HG03457 (cell line): ENCODE data around the gene DLEC1.
"Not testable (repeated sequence)": the region's sequence is repeated elsewhere in the genome, so short reads cannot be mapped to it uniquely, and the experiment has no call there.

ENCODE experiments used
- ATAC-seq: cut with Tn5 transposase; IDR thresholded peaks from one replicate; pipeline ENCODE4 v1.9.1; 2021; ENCODE audit warnings: moderate number of reproducible peaks; ENCODE audit not compliant: unreplicated experiment

Gene DLEC1

DNA sequence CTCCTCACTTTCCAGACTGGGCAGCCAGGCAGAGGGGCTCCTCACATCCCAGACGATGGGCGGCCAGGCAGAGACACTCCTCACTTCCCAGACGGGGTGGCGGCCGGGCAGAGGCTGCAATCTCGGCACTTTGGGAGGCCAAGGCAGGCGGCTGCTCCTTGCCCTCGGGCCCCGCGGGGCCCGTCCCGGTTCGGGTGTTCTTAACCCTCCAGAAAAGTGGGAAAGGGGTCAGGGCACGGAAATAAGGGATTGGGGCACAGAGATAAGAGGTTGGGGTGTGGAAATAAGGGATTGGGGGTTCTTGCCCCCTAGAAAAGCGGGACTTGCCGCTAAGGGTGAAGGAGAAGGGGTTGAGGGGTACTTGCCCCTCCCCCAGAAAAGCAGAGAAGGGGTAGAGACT lies 43.3 kb downstream of the DLEC1 start:
- ATAC-seq = not testable (repeated sequence)

GRCh38 chr3:38083254-38083653 lies 44.2 kb downstream of the DLEC1 start:
- ATAC-seq = not testable (repeated sequence)

- ATAC-seq = no peak
Measured at GRCh38 chr3:38083871-38084333, 44.9 kb downstream of the DLEC1 start.

DNA sequence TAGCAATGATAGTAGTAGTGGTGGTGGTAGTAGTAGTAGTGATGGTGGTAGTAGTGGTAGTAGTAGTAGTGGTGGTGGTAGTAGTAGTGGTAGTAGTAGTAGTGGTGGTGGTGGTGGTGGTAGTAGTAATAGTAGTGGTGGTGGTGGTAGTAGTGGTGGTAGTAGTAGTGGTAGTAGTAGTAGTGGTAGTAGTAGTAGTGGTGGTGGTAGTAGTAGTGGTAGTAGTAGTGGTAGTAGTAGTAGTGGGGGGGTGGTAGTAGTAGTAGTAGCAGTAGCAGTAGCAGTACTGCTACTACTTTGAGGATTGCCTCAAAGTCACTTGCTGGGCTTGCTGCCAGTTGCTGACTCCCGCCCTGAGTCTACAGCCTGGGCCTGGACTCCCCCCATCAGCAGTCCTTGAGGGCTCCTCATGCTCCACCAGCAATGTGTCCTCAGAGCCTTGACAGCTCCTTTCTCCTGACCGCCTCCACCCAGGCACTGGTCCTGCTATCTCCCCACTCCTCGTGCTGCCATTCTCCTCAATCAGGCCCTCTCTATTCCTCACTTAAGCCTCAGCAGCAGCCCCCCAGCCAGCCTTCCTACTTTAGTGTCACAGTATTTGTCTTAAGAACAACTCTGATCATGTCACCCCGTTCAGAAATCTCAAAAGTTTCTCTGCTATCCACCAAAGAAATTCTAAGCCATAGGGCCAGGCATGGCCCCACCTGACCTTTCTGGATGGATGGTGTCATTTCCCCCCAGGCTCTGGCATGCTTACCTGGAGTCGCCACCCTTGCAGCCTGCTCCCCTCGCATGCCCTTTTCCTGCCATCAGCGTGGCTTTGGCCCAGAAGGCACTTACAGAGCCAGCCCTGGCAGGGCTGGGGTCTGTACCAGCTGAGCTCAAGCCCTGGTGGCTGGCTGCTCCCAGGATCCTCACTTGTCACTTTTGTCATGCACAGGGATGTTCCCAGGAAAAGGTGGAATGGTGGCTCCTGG lies 45.6 kb downstream of the DLEC1 start:
- no peak for ATAC-seq

DNA sequence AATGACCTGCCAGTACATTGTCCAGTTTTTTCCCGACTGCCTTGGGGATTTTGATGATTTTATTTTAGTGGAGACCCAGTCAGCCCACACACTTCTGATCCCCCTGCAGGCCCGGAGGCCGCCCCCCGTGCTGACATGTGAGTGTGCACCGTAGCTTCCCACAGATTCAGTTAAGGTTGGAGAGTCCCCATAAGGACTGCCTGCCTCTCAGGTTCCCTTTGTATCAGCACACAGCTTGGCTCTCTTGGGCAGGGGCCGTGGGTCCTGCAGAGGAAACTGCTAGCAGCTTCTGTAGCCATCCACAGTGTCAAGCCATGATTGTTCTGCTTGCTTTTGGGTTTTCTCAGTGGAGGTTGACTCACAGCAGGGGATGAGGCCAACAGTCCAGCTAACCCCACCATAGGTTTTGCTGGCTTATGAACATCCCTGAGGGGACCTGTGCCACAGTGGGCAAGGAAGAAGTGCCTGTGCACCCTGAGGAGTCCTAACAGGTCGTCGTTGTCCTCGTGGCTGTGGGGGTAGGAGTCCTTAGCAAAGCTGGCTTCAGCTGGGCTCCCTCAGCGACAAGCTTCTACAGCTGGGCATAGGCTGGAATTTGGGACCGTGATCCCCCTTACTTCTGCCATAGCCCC lies 46.4 kb downstream of the DLEC1 start:
- ATAC-seq = no peak

- no peak for ATAC-seq
Measured at GRCh38 chr3:38085943-38086324, 46.9 kb downstream of the DLEC1 start.

DNA sequence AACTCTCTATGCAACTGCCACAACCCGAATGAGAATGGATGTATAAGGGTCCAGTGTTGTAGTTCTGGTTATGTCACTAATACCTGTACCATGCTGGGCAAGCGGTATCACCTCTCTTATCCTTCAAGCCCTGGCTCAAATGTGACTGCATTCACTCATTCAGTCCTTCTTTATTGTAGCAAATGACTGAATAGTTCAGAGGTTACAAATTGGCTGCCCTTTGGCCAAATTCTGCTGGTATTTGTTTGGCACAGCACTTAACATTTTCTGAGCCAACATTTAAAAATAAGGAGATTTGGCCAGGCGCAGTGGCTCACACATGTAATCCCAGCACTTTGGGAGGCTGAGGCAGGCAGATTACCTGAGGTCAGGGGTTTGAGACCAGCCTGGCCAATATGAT lies 47.5 kb downstream of the DLEC1 start:
- no peak for ATAC-seq

GRCh38 chr3:38087278-38087677 lies 48.3 kb downstream of the DLEC1 start:
- ATAC-seq = not testable (repeated sequence)

GRCh38 chr3:38088126-38089078 lies 49.4 kb downstream of the DLEC1 start:
- ATAC-seq = no peak

DNA sequence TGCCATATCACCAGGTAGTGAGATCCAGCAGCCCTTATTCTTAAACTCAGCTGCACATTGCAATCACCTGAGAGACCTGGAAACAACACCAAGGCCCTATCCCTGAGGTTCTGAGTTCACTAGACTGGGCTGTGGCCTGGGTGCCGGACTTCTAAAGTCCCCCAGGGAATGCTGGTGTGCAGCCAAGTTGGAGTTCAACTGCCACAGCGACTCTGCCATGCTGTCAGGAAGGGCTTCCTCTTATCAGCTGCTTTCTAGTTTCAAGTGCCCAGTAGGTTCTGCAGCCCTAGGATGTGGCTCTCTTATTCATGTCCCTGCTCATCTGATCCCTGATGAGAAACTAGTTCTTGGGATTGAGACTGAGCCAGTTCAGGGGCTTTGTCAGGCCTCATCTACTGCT lies 50.2 kb downstream of the DLEC1 start:
- no peak for ATAC-seq

- no peak for ATAC-seq
Measured at GRCh38 chr3:38090453-38090852, 51.4 kb downstream of the DLEC1 start.

GRCh38 chr3:38094999-38095398 lies 56.0 kb downstream of the DLEC1 start:
- ATAC-seq = no peak

- ATAC-seq = no peak
Measured at GRCh38 chr3:38095669-38096483, 56.9 kb downstream of the DLEC1 start.

DNA sequence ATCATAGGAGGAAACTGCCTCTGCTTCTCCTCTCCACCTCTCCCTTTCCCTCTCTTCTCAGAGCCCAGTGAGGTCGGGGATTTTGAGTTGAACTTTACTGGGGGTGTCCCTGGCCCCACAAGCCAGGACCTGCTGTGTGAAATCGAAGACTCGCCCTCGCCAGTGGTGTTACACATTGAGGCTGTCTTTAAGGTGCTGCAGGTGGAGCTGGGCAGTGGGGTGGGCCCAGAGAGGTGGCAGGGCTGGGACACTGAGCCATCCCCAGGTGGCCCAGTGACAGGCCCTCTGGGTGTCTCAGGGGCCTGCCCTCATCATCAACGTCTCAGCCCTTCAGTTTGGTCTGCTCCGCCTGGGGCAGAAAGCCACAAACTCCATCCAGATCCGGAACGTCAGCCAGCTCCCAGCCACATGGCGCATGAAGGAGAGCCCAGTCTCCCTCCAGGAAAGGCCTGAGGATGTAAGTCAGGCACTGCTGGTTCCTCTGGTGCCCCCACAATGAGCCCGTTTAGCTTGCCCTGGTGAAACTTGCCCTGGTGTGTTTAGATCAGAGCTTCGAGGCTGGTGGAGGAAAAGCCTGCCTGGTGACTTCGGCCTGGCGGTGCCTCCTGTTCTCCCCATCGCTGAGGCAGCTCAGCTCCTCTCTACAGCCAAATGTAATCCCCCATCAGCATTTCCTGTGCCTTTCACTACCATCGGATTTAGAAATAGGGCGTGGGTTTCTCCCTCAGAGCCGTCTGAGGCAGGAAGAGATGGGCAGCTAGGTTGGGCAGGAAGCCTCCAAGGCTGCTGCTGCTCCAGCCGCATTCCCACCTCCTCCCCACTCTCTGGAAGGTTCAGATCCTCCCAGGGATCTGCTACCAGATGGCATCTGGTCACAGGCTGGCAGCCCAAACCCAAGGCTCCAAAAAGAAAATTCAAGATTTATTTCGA lies 58.7 kb downstream of the DLEC1 start:
- ATAC-seq = no peak

DNA sequence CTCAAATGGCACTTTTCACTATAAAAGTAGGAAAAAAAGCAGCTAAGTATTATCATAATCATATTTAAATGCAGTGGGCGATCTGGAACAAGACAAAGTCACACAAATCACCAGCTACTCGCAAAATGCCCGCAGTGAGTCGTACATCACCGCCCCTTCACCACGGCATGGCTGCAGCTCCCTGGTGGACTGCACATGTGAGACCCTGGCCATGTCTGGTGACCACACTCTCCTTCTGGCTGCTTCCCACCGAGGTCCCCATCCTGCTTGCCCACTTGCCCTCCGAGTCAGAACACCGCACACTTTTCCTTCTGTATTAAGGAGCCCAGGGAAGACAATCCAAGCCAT lies 59.3 kb downstream of the DLEC1 start:
- ATAC-seq = no peak

DNA sequence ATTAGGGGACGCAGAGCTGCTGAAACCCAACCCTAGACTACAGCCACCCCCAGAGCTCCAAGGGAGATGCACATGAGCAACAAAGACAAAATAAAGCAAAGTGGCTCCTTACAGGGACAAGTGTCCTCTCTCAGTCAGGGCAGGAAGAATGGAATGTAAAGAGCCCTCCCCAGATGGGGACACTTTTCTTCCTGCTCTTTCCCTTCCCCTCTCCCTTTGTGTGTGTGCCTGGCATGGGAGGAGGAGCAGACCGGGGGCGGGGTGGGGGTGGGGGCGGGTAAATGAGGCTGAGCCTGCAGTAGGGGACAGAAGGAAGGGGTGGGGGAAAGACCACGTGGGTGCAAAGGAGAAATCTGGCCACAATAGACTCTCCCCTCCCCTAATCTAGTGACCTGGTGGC lies 60.5 kb downstream of the DLEC1 start:
- no peak for ATAC-seq

DNA sequence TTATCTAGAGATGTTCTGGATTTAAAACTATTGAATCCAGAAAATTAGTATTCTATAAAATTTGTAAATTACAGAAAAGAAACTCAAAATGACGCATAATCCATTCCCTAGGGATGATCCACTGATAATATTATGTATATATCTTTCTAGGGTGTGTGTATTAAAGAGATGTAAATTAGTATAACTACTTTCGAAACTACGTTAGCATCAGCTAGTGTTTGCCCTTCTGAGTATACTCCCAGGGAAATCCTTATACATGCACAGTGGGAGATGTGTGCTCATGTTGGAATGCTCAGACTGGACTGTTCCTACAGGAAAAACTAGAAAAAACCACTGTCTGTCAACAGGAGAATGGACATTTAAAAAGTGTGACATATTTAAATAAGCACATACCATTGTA lies 61.5 kb downstream of the DLEC1 start:
- ATAC-seq = no peak

DNA sequence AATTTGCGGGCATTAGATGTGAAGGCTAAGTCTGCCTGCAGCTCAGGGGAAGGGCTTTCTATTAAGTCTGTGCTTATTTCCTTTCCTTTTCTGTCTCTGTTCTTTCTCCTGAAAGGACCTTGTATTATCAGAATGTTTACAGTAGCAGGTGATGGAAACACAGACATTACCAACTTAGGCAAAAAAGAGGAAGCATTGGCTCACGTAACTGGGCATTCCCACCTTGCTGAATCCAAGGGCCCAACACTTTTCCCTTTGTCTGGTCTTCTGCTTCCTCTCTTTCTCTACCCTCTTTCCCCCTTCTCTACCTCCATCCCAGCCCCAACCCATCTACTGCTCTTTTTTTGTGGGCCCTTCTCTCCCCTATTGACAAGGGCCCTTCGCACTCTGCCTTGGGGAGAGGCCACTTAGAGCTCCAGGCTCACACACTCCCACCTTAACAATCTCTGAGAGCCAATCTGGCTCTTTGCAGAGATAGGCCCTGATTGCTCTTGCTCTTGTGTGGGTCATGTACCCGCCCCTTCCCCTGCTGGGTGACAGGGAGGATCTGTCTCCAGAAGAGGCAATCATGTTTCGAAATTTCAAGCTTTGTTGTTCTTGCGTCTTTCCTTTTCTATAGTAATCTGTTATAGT lies 62.9 kb downstream of the DLEC1 start:
- ATAC-seq = no peak

DNA sequence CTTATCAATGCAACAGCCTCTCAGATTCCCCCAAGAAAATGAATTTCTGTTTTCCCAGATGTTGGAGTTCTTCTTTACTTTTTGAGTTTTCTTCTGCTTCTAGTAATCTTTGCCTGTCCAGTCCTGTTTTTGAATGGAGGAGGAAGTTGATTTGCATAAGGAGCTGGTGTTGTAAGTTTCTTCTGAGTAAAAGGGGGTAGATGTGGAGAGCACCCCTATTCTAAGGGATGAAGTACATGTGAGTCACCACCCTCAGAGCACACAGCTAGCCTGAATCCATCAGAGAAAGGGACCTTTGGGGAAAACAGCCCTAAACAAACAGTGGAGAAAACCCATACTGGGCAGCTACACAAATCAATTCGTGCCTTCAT lies 63.4 kb downstream of the DLEC1 start:
- no peak for ATAC-seq
